Measurements from ENCODE around the gene CD44. TPM values are rescaled to one million over a fixed set of nuclear protein-coding genes. Genes with fewer than 3 reads are reported as not detected.

Gene CD44
- total RNA-seq, 1 experiment from 2014 or later: 61.4 TPM

GRCh38 chr11:35144806-35145205 lies 5.8 kb downstream of the CD44 start:
- intact Hi-C loops (cut with micrococcal nuclease; ENCODE audit: unreplicated experiment): no loop called here
- peaks cover 2% of the 10 kb centered on the region; the same call in 1 of the 2 replicates for H3K4me1 ChIP-seq
- BruUV-seq (replicated peaks): no TSS peak
- ChIA-PET CTCF (no interaction called here), POLR2A (no interaction called here)
- no peak overlapping the region for H3K4me3 ChIP-seq (ENCODE audit: low read depth, low read length)
- H3K36me3 ChIP-seq (ENCODE audit: control insufficient read depth, insufficient read depth, low read length): no peaks in the 10 kb centered on the region
- TF ChIP-seq, protein P1, sequence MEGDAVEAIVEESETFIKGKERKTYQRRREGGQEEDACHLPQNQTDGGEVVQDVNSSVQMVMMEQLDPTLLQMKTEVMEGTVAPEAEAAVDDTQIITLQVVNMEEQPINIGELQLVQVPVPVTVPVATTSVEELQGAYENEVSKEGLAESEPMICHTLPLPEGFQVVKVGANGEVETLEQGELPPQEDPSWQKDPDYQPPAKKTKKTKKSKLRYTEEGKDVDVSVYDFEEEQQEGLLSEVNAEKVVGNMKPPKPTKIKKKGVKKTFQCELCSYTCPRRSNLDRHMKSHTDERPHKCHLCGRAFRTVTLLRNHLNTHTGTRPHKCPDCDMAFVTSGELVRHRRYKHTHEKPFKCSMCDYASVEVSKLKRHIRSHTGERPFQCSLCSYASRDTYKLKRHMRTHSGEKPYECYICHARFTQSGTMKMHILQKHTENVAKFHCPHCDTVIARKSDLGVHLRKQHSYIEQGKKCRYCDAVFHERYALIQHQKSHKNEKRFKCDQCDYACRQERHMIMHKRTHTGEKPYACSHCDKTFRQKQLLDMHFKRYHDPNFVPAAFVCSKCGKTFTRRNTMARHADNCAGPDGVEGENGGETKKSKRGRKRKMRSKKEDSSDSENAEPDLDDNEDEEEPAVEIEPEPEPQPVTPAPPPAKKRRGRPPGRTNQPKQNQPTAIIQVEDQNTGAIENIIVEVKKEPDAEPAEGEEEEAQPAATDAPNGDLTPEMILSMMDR (IDR thresholded peaks at IDR 0.05; ENCODE audit: insufficient read depth in 1 of 2, low read depth in 1 of 2, low read length in 1 of 2, severe bottlenecking in 1 of 2, unreplicated experiment in 1 of 2): no peak
- no peak for DNase-seq
- H3K4me1 Mint-ChIP-seq (ENCODE audit: low read depth, unreplicated experiment): no peaks in the 10 kb centered on the region
- H3K9me3 ChIP-seq: no peaks in the 10 kb centered on the region
- H3K27me3 ChIP-seq (replicated peaks; ENCODE audit: control insufficient read depth, insufficient read depth, low read length): no peaks in the 10 kb centered on the region
- no peak overlapping the region for H3K27ac Mint-ChIP-seq (ENCODE audit: unreplicated experiment)
- no peaks in the 10 kb centered on the region for H3K36me3 Mint-ChIP-seq (ENCODE audit: insufficient read depth, unreplicated experiment)
- no peaks in the 10 kb centered on the region for H3K9me3 Mint-ChIP-seq (ENCODE audit: unreplicated experiment)
- no peaks in the 10 kb centered on the region for H3K27me3 Mint-ChIP-seq (ENCODE audit: insufficient read depth, unreplicated experiment)
- H3K4me3 Mint-ChIP-seq (ENCODE audit: unreplicated experiment): no peak overlapping the region

DNA sequence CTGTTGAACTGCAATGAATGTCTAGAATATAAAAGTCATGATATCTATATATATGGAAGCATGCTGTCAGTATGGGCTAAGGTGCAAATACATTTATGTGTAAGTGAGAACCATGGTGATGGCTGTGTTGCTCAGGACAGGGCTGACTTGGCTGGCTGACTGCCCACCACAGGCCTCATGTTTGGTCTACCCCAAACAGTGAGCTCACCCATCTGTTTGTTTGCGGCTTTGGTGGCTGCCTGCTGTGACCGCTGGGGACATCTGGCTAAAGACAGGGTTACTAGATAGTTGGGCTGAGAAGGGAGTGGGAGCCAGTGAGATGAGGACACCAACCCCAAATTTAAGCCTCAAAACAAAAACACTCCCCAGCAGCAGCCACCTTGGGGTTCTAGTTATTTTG lies 6.3 kb downstream of the CD44 start:
- H3K4me1 Mint-ChIP-seq (ENCODE audit: low read depth, unreplicated experiment): no peaks in the 10 kb centered on the region
- H3K27ac Mint-ChIP-seq (ENCODE audit: unreplicated experiment): no peak overlapping the region
- TF ChIP-seq, protein P1 (IDR thresholded peaks at IDR 0.05; ENCODE audit: insufficient read depth in 1 of 2, low read depth in 1 of 2, low read length in 1 of 2, severe bottlenecking in 1 of 2, unreplicated experiment in 1 of 2): no peak
- no peaks in the 10 kb centered on the region for H3K9me3 ChIP-seq
- H3K36me3 ChIP-seq (ENCODE audit: control insufficient read depth, insufficient read depth, low read length): no peaks in the 10 kb centered on the region
- no peak overlapping the region for H3K4me3 Mint-ChIP-seq (ENCODE audit: unreplicated experiment)
- BruUV-seq (replicated peaks): no TSS peak
- no peaks in the 10 kb centered on the region for H3K4me1 ChIP-seq
- H3K36me3 Mint-ChIP-seq (ENCODE audit: insufficient read depth, unreplicated experiment): no peaks in the 10 kb centered on the region
- H3K9me3 Mint-ChIP-seq (ENCODE audit: unreplicated experiment): no peaks in the 10 kb centered on the region
- POLR2A ChIA-PET: no interaction called here
- CTCF ChIA-PET: no interaction called here
- intact Hi-C loops (cut with micrococcal nuclease; ENCODE audit: unreplicated experiment): no loop called here
- H3K27me3 Mint-ChIP-seq (ENCODE audit: insufficient read depth, unreplicated experiment): no peaks in the 10 kb centered on the region
- H3K4me3 ChIP-seq (ENCODE audit: low read depth, low read length): no peak overlapping the region
- no peak for DNase-seq
- no peaks in the 10 kb centered on the region for H3K27me3 ChIP-seq (replicated peaks; ENCODE audit: control insufficient read depth, insufficient read depth, low read length)

DNA sequence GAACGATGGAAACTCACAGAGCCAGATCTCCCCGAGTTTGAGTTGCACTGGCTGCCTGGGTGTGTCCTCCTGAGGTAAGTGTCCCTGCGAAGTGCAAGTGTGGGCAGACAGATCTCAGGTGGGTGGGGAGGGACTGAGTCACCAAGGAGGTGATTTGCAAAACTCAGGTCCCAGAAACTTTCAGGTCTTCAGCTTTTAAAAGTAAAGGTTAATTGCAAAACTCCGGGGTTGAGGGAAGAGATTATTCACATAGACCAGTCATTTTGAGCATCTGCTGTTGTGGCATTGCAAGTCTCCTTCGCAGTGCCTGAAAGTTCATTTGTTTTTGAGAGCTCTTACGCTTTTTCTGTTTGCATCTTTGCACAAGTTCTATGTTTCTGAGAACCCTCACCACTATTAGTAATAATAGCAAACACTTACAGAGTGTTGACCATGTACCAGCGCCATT lies 7.1 kb downstream of the CD44 start:
- TF ChIP-seq, protein P1 (IDR thresholded peaks at IDR 0.05; ENCODE audit: insufficient read depth in 1 of 2, low read depth in 1 of 2, low read length in 1 of 2, severe bottlenecking in 1 of 2, unreplicated experiment in 1 of 2): no peak
- H3K4me3 Mint-ChIP-seq (ENCODE audit: unreplicated experiment): no peak overlapping the region
- DNase-seq: no peak
- intact Hi-C loops (cut with micrococcal nuclease; ENCODE audit: unreplicated experiment): no loop called here
- H3K4me1 Mint-ChIP-seq (ENCODE audit: low read depth, unreplicated experiment): peaks cover 6% of the 10 kb centered on the region
- H3K27ac Mint-ChIP-seq (ENCODE audit: unreplicated experiment): no peak overlapping the region
- Histone ChIP-seq H3K4me1 (peaks cover 8% of the 10 kb centered on the region), H3K27me3 (replicated peaks; ENCODE audit: control insufficient read depth, insufficient read depth, low read length) (no peaks in the 10 kb centered on the region), H3K36me3 (ENCODE audit: control insufficient read depth, insufficient read depth, low read length) (no peaks in the 10 kb centered on the region), H3K9me3 (no peaks in the 10 kb centered on the region), H3K4me3 (ENCODE audit: low read depth, low read length) (no peak overlapping the region)
- no peaks in the 10 kb centered on the region for H3K27me3 Mint-ChIP-seq (ENCODE audit: insufficient read depth, unreplicated experiment)
- H3K9me3 Mint-ChIP-seq (ENCODE audit: unreplicated experiment): no peaks in the 10 kb centered on the region
- ChIA-PET POLR2A (no interaction called here), CTCF (no interaction called here)
- no peaks in the 10 kb centered on the region for H3K36me3 Mint-ChIP-seq (ENCODE audit: insufficient read depth, unreplicated experiment)
- BruUV-seq (replicated peaks): no TSS peak

Data from Caco-2 (cell line).